Loucy (cell line): Measurements from ENCODE around the gene DMXL2.
"Not testable (repeated sequence)": the region's sequence is repeated elsewhere in the genome, so short reads cannot be mapped to it uniquely, and the experiment has no call there.

ENCODE experiments used
- CTCF ChIP-seq: fragments of 200-600 bp; sonication (generic); conservative IDR thresholded peaks from 2 replicates; pipeline ENCODE4 v1.5.1; 2014; ENCODE audit warnings: mild to moderate bottlenecking, antibody characterized with exemption, low read length
- EZH2phosphoT487 ChIP-seq: fragments of 200-600 bp; IDR thresholded peaks from 2 replicates; pipeline ENCODE4 v1.6.1; 2018; ENCODE audit warnings: antibody characterized with exemption, mild to moderate bottlenecking, moderate library complexity, borderline replicate concordance

- not testable (repeated sequence) for TF ChIP-seq CTCF, EZH2phosphoT487
Measured at GRCh38 chr15:51648101-51648500, 25.5 kb upstream of the DMXL2 start.
